Cortex of kidney (tissue), 1 donor: ENCODE measurements around the gene PCDHGA7.
"Not testable (repeated sequence)": the region's sequence is repeated elsewhere in the genome, so short reads cannot be mapped to it uniquely, and the experiment has no call there.

Experiments used
- DNase-seq: peaks from one replicate; lab custom pipeline; 2025; lab: John Stamatoyannopoulos, UW

Gene PCDHGA7

DNA sequence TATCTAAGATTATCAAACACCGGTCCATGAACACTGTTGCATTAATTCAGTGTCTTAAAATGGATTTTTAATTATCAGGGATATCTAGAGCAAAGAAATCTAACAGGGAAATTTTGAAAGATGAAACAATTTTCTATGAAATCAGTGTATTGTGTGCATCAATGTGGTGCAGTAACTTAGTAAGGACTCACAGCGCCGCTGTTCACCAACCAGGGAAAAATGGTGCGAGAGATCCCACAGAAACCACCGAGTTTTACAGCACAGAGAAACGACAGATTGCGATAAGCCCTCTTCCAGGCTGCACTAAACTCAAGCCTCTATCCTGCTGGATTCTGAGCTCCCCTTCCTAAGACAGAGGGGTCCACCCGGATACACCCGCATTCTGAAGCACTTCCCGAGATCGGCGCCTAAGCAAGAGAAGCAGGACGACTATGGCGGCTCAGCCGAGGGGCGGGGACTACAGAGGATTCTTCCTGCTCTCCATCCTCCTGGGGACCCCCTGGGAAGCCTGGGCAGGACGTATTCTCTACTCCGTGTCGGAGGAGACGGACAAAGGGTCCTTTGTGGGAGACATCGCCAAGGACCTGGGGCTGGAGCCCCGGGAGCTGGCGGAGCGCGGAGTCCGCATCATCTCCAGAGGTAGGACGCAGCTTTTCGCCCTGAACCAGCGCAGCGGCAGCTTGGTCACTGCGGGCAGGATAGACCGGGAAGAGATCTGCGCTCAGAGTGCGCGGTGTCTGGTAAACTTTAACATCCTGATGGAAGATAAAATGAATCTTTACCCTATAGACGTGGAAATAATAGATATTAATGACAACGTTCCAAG, at the start of gene PCDHGA7:
PCDHGA7 (plus strand) TSS at position 274 of the 826 bp plus-strand sequence; CDS start at position 432, 158 bp downstream.
- no peak for DNase-seq

DNA sequence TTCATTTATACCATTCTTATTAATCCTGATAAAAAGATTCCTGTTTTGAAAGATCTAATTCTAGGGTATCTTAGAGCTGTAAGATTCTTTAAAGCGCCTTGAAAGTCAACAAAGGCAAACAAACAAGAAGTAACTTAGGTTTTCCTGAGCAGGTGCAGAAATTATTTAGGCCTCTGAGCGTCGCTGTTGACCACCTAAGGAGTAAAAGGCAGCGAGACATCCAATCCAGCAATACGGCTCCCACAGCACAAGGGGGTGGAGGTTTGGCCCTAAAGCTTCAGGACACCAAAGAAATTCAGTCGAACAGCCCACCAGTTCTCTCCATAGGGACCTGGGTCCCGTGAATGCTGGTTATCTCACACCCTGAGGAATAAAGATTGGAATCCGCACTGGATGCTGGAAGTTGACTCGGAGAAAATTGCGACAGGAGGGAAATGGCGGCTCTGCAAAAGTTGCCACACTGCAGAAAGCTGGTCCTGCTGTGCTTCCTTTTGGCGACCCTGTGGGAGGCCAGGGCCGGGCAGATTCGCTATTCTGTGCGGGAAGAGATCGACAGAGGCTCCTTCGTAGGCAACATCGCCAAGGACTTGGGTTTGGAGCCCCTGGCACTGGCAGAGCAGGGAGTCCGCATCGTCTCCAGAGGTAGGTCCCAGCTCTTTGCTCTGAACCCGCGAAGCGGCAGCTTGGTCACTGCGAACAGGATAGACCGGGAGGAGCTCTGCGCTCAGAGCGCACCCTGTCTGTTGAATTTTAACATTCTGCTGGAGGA, 43.8 kb upstream of the PCDHGA7 start, which contains the start of gene PCDHGA2:
PCDHGA2 (plus strand) TSS at position 223 of the 769 bp plus-strand sequence.
- no peak for DNase-seq

DNA sequence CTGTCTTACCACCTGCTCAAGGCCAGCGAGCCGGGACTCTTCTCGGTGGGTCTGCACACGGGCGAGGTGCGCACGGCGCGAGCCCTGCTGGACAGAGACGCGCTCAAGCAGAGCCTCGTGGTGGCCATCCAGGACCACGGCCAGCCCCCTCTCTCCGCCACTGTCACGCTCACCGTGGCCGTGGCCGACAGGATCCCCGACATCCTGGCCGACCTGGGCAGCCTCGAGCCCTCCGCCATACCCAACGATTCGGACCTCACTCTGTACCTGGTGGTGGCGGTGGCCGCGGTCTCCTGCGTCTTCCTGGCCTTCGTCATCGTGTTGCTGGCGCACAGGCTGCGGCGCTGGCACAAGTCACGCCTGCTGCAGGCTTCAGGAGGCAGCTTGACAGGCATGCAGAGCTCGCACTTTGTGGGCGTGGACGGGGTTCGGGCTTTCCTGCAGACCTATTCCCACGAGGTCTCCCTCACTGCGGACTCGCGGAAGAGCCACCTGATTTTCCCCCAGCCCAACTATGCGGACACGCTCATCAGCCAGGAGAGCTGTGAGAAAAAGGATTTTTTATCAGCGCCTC, 41.7 kb upstream of the PCDHGA7 start:
- DNase-seq, result not testable (repeated sequence)

DNA sequence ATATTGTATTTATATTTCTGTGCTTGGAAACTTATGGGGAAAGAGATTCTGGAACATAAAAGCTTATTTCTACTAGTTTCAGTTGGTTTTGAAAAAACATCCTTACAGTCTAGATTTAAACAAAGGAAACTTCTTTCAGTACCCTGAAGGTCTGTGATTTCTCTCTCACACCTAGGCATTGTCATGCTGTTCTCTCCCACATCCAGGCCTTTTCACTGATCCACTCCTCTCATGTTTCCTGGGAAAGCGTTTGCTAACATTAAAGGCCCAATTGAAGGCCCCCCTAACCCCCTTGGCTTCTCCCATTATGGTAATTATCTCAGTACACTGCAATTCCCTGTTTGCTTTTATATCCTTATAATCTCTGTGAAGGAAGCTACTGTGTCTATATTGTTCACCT, 39.8 kb upstream of the PCDHGA7 start:
- no peak for DNase-seq

DNA sequence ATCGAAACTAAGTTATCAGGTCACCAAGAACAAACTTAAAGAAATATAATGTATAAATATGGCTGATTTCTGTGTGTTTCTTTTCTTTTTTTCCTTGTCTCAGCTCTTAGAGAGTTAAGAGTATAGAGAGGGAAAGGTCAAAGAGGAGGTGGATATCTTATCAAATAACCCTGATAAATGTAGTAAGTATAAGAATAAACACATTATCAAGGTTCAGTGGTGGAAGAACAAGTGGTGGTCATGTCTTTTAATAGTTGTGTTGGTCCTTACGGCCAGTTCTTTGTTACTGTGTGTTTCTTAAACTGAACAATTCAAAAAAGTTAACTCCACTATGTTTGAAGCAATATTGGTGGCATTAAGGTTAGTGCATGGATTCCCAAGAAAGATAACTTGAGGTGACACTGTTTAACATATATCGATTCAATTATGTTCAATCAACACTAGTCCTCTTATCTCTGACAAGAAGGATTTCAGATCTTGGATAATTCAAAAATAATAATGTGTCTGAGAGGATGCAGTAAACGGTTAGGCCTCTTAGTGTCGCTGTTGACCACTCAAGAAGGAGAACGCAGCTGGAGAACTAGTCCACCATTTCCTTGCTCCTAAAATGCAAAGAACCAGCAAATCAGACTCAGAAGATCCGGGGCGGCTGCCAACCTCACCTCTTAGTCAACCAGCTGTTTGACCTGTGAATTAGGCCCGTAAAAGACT, 39.1 kb upstream of the PCDHGA7 start, which contains the start of gene PCDHGA3:
PCDHGA3 (plus strand) TSS at position 588 of the 711 bp plus-strand sequence. CDS start 205 bp downstream, outside the sequence.
- no peak for DNase-seq

DNA sequence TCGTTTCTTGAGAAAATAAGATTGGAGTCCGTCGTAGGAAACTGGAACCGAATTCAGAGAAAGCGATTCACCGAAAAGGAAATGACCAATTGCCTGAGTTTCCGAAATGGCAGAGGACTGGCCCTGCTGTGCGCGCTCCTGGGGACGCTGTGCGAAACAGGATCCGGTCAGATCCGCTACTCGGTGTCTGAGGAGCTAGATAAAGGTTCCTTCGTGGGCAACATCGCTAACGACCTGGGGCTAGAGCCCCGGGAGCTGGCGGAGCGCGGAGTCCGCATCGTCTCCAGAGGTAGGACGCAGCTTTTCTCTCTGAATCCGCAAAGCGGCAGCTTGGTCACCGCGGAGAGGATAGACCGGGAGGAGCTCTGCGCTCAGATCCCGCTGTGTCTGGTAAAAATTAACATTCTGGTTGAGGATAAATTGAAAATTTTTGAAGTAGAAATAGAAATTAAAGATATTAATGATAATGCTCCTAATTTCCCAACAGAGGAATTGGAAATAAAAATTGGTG, 38.5 kb upstream of the PCDHGA7 start:
- no peak for DNase-seq

DNA sequence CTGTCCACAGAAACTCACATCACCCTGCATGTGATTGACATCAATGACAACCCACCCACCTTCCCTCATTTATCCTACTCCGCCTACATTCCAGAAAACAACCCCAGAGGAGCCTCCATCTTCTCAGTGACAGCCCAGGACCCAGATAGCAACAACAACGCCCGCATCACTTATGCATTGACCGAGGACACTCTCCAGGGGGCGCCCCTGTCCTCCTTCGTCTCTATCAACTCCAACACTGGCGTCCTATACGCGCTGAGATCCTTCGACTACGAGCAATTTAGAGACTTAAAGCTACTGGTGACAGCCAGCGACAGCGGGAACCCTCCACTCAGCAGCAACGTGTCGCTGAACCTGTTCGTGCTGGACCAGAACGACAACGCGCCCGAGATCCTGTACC, 37.2 kb upstream of the PCDHGA7 start:
- no peak for DNase-seq

DNA sequence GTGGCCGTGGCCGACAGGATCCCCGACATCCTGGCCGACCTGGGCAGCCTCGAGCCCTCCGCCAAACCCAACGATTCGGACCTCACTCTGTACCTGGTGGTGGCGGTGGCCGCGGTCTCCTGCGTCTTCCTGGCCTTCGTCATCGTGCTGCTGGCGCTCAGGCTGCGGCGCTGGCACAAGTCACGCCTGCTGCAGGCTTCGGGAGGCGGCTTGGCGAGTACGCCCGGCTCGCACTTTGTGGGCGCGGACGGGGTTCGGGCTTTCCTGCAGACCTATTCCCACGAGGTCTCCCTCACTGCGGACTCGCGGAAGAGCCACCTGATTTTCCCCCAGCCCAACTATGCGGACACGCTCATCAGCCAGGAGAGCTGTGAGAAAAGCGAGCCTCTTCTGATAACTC, 36.5 kb upstream of the PCDHGA7 start:
- DNase-seq, result not testable (repeated sequence)

DNA sequence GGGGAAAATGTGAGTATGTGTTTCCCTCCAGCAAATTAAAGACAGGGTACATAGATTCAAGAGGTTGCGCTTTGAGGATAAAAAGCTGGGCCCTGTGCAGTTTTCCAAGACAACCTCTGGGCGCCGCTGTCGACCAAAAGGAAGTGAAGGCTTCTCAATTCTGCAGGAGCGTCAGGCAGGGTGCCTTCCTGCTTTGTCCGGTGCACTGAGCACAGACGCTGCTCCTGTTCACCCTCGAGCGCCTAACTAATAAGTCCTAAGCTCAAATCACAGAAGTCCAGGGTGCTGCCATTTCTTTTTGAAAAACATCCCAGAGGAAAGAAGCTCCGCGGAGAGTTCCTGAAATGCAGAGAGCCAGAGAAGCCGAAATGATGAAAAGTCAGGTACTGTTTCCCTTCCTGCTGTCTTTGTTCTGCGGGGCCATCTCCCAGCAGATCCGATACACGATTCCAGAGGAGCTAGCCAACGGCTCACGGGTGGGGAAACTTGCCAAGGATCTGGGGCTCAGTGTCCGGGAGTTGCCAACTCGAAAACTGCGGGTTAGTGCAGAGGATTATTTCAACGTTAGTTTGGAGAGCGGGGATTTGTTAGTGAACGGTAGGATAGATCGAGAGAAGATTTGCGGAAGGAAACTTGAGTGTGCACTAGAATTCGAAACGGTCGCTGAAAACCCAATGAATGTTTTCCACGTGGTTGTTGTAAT, 32.5 kb upstream of the PCDHGA7 start, which contains the start of gene PCDHGB1:
PCDHGB1 (plus strand) TSS at position 183 of the 703 bp plus-strand sequence; CDS start at position 345, 162 bp downstream.
- DNase-seq, result no peak

DNA sequence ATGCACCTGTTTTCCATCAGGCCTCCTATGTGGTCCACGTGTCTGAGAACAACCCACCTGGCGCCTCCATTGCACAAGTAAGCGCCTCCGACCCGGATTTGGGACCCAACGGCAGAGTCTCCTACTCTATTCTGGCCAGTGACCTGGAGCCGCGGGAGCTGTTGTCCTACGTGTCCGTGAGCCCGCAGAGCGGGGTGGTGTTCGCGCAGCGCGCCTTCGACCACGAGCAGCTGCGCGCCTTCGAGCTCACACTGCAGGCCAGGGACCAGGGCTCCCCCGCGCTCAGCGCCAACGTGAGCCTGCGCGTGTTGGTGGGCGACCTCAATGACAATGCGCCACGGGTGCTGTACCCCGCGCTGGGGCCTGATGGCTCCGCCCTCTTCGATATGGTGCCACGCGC, 31.0 kb upstream of the PCDHGA7 start:
- no peak for DNase-seq

DNA sequence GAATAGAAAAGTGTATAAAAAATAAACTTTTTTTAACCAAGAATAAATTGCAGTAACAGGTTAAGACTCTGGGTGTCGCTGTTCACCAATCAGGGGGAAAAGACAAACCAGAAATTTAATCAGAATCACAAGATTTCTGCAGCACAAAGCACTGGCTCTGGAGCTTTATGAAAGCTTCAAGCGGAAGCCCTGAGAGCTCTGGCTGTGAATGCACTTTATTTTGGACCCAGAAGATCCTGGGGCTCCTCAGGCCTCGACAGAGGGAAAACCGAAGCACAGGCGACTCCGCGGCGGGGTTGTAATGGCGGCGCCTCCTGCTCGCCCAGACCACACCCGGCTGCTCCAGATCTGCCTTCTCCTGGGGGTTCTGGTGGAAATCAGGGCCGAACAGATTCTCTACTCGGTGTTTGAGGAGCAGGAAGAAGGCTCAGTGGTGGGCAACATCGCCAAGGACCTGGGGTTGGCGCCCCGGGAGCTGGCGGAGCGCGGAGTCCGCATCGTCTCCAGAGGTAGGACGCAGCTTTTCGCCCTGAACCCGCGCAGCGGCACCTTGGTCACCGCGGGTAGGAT, 27.6 kb upstream of the PCDHGA7 start, which contains the start of gene PCDHGA4:
PCDHGA4 (plus strand) TSS at position 122 of the 570 bp plus-strand sequence; CDS start at position 209, 87 bp downstream.
- no peak for DNase-seq

DNA sequence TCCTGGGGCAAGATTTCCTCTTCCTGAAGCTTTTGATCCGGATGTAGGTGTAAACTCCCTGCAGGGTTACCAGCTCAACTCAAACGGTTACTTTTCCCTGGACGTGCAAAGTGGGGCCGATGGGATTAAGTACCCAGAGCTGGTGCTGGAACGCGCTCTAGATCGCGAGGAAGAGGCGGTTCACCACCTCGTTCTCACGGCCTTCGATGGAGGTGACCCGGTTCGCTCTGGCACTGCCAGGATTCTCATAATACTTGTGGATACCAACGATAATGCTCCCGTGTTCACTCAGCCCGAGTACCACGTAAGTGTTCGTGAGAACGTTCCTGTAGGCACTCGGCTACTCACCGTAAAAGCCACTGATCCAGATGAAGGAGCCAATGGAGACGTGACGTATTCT, 26.9 kb upstream of the PCDHGA7 start:
- no peak for DNase-seq

DNA sequence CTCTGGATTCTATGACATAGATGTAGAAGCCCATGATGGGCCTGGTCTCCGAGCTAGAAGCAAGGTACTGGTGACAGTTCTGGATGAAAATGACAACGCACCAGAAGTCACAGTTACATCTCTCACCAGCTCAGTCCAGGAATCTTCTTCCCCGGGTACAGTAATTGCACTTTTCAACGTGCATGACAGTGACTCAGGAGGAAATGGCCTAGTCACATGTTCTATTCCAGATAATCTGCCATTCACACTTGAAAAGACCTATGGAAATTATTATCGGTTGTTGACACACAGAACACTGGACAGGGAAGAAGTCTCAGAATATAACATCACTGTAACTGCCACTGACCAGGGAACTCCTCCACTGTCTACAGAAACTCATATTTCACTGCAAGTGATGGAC, 26.4 kb upstream of the PCDHGA7 start:
- no peak for DNase-seq

DNA sequence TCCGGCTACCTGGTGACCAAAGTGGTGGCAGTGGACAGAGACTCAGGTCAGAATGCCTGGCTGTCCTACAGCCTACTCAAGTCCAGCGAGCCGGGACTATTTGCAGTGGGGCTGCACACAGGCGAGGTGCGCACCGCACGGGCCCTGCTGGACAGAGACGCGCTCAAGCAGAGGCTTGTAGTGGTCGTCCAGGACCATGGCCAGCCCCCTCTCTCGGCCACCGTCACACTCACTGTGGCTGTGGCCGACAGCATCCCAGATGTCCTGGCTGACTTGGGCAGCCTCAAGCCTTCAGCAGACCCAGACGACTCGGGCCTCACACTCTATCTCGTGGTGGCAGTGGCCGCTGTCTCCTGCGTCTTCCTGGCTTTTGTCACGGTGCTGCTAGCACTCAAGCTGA, 25.6 kb upstream of the PCDHGA7 start:
- no peak for DNase-seq

DNA sequence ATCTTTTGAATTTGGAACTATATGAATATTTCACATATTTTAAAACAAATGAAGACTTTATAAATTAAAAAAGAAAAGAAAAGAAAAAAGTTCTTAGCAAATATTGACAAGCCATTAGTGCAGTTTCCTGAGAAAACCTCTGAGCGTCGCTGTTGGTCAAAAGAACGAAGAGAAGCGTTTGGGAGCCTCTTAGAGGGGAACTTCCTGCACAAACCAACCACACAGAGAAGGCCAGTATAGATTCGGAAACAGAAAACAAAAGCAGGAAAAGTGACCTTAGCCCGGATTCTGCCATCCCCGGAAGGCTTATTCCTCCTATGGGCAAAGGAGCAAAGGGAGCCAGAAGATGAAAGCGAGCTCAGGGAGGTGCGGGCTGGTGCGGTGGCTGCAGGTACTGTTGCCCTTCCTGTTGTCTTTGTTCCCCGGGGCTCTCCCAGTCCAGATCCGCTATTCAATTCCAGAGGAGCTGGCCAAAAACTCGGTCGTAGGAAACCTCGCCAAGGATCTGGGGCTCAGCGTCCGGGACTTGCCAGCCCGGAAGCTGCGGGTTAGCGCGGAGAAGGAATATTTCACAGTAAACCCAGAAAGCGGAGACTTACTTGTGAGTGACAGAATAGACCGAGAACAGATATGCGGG, 22.6 kb upstream of the PCDHGA7 start, which contains the start of gene PCDHGB2:
PCDHGB2 (plus strand) TSS at position 205 of the 637 bp plus-strand sequence; CDS start at position 347, 142 bp downstream.
- DNase-seq, result no peak

DNA sequence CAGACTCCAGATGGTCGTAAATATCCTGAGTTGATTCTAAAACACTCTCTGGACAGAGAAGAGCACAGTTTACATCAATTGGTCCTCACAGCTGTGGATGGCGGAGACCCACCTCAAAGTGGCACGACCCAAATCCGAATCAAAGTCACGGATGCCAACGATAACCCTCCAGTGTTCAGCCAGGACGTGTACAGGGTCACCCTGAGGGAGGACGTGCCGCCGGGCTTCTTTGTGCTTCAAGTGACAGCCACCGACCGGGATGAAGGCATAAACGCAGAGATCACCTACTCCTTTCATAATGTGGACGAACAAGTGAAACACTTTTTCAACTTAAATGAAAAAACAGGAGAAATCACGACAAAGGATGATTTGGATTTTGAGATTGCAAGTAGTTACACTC, 21.9 kb upstream of the PCDHGA7 start:
- no peak for DNase-seq

DNA sequence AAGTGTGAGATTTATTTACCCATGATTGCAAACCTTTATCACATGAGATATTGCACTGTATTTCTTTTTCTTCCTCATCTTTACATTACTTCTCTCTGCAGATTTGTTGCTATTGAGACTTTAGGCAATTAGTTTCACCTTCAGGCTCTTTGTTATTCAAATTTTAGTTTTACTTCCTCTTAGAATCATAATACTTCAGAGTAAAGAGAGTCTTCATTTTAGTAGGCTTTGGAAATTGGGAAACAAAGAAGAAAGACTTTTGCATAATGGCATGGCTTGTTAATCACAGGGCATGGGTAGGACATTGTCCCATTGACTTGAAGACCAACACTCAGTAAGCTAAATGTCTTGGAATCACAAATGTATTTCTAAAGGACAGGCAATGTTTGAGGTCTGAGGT, 19.8 kb upstream of the PCDHGA7 start:
- no peak for DNase-seq

DNA sequence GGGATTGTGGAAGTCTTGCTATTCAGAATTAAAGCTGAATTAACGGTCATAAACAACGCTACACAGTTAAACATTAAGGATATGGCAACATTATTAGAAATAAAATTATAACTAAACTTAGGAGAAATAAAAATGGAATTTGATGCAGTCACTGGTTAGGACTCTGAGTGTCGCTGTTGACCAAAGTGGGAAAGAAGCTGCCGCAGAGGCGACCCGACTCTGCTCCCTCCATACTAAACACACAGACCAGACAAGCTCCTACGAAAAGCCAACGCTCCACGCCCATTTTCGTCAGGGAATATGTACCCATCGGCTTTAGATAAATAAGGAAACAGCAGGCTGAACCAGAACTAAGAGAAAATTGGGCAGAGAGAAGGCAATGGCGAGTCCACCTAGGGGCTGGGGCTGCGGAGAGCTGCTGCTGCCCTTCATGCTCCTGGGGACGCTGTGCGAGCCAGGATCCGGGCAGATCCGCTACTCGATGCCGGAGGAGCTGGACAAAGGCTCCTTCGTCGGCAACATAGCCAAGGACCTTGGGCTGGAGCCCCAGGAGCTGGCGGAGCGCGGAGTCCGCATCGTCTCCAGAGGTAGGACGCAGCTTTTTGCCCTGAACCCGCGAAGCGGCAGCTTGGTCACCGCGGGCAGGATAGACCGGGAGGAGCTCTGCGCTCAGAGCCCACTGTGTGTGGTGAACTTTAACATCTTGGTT, 18.4 kb upstream of the PCDHGA7 start, which contains the start of gene PCDHGA5:
PCDHGA5 (plus strand) TSS at position 211 of the 709 bp plus-strand sequence; CDS start at position 380, 169 bp downstream.
- no peak for DNase-seq
